ENCODE results near the gene PER2.
A peak's percentile ranks its signal among the peaks of the same experiment; 100 is the strongest.

The PER2 gene

DNA sequence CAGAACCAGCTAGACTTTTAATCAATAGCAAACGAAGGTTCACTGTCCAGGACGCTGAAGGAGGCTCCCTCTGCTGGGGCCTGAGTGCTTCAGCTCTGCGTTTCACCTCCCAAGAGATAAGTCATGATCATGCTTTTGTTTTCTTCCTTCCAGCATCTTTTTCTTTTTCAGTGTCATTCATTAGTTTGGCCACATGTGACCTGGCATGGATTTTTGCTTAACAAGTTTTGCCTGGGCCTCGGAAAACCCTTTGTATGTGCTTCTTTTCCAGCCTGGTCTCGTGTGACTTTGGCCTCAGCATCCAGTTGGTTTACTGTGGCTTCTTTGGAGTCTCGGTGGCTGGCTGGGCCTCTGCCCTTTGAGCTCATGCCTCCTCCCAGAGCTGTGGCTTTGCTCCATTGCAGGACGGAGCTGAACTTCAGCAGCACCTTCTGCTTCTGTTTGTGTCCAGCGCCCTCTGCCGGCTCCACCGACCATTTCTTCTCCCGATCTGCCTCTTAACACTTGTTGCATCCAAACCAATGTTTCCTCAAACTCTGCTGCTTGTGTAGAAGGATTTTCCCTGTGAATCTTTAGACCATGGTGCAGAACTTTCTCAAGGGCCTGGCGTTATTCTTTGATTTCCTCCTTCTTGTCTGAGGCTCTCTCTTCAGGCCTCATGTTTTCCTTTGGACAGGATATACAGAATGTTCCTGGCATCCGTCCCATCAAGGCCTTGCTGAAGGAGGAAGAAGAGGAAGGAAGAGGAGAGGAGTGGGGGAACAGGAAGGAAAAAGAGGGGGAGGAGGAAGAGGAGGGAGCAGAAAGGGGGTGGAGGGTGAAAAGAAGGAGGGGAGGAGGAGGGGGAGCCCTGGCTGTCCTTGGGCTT is 25.0 kb downstream of the PER2 start:
- peak; percentile 44 for DNase-seq

DNA sequence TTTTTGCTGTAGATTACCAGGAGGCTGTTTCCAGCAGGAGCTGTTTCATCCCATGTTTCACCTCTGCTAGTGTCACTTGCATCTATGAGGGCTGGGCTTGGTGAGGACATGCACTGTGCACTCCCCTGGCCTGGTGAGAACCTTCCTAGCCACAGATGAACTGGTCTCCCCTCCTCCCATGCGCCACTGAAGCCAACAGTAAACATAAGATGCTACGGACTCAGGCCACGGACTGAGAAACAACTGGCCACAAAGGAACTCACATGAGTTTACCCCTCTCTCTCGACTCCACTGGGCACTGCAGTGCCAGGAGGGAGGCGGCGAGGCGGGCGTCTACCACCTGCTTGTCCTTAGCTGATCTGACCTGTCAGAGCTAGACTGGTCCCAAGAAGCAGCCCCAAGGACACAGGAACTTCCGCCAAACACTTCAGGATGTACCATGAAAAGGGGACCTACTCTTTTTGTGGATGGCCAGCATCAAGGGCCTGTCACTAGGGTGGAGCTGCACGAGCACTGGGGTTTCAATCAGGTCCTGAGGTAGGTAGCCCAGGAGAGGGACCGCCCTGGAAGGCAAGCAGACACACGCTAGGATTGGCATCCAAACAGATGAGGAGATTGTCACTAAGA is 25.8 kb downstream of the PER2 start:
- no peak for DNase-seq

DNA sequence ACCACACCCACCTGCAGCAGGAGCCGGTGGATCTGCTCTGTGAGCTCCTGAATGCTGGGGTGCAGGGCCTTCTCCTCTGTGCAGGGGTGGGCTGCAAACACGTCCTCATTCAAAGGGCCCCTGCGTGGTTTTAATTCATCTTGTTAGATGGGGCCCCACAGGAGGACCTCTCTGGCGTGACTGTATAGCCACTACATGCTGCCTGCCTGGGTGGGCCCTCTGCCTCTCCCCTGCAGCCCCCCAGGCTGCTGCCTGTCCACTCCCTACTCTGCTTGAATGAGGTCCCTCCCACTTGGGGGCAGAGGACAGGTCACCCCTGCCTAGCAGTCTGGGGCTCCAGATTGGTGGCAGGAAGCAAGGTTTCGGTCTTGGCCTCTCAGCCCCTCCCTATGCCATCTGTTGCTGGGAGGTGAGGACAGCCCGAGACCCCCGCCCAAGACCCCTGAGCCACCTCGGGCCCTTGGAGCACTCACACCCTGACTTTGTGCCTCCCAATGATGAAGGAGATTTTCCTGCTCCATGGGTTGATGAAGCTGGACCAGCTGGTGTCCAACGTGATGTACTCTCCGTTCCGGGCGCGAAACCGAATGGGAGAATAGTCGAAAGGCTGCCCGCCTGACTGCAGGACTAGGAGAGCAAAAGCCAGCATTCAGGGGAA is 26.6 kb downstream of the PER2 start:
- DNase-seq = no peak

DNA sequence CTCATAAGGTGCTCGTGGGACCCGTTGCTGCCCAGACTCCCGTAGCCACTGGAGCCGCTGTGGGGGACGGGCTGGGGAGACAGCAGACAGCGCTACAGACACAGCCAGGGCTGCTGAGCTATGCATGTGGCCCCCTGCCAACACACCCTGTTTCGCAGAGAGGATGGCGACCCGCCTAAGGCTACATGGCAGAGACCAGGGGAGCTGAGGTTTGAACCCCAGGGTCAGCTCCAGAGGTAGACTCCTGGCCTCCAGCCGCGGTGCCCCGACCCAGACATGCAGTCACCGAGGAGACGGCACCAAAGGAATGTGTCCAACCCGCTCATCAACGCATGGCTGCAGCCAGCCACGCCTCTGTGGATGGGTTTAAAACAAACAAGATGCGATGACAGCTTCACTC is 27.5 kb downstream of the PER2 start:
- DNase-seq = no peak

DNA sequence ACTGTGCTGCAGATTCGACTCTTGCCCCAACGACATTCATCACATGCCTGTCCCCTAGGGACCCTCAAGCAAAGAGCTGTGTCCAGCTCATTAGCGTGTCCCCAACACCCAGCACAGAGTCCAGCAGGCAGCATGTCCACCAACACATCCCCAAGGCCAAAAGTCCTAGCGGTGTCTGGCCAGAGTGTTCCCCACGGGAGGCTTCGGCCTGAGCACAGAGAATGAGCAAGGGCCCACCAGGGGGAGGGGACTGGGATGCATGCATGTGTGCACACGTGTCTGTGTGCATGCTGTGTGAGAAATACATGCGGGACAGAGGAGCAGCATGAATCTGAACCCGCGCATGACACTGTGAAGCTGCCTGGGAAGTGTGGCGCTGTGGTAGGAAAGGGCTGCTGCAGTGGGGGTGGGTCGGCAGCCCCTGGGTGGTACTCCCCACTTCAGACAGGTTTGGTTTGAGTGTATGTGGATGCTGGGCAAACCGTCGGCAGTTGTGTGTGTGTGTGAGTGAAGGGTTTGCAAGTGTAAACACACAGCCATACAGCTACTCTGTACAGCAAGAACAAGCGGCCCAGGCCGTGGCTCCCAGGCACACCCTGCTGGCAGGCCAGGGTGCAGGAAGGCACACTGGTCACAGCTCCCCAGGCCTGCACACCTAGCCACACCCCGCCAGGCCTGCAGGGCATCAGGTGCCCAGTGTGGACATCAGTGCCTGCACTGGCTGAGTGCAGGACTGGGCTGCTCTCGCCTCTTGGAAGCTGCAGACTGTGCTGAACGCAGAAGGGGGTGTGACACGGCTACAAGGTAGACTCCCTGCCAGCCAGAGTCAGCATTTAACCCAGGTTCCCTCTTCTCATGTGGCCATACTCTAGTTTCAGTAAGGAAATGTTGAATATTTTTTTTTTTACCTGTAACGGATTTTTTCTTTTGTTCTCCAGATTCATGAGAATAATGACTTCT is 29.1 kb downstream of the PER2 start:
- no peak for DNase-seq

DNA sequence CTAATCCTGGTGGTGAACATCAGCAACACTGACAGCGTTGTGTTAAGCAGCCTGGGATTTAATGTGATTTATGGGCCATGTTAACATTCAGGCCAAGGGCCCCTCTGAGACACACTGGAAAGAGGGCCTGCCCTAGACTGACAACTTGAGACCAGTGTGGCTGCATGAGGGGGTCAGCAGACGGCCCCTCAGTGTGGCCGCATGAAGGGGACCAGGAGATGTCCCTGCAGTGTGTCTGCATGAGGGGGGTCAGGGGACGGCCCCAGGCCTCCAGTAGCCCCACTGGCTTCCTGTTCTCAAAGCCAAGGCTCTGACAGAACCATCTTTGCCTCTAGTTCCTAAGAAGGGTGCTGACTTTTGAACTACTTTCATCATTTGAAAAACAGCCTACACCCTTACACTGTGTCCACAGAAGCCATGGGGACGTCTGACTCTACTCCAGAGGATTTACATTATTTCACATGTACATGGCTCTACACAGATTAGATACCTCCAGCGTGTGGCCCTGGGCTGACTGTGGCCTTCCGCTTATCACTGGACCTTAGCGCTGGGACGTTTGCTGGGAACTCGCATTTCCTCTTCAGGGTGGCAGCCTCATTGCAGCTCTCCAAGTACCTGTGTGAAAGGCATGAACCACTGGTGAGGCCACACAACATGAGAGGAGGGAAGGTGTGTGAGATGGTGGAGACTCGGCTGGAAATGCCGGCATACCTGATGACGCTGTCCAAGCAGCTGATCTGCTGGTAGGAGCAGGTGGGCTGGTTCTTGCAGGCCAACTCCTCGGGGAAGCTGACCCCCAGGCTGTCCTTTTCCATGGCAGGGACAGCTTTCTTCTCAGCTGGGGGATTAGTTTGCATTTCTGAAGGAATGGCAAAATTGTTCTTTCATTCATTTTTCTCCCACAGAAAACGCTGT is 30.4 kb downstream of the PER2 start:
- DNase-seq = no peak

DNA sequence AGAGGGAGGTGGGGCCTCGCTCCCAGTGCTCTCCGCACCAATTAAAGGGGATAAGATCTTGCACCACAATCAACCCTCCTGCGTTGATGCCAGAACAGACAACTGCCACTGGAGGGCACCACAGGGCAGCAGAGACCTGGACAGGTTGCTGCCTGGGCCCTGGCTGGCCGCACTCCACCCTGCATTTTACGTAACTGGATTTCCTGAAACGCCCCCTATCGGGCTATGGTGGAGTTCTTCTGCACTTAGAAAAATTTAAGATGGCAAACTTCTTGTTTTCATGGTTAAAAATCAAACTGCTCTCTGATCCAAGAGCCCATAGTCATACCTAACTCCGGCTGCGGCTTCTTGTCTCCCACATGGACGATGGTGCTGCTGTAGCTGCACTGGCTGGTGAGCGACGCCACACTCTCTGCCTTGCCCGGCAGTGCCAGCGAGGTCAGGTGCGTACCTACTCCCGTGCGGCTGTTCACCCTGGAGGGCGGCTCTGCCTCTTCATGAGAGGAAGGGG is 31.8 kb downstream of the PER2 start:
- peak; percentile 88 for DNase-seq

DNA sequence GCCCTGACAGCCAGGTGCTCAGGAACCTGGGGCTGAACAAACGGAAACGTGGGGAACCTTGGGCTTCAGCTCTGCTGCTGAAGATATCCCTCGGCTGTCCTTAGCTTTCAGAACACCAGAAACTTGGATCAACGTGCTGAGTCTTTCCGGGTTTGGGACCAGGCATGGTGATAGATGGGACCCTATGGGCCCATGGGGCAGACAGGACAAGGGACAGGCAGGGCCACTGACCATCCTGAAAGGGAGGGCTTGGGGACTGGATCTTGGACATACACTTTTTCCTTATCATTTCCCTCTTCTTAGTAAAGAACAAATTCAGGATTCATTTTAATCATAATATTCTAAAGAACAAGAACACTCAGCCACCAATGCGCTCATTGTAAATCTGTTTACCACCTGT is 32.3 kb downstream of the PER2 start:
- no peak for DNase-seq

DNA sequence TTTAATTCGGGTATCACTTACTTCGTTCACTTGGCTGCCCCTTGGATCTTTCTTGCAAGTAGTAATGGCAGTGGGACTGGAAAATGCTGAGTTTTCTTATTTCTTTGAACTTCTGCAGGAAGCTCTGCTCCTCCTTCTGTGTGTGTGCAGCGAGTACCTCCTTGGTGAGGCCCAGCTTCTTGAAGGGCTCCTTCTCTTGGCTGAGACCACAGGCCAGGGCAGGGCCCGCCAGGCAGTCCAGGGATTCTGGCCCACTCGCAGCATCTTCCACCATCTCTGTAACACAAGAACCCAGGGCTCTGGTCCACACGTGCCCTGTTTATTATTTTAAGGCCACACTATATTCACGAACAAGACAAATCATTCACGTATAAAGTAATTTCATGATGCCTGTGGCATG is 32.8 kb downstream of the PER2 start:
- no peak for DNase-seq

DNA sequence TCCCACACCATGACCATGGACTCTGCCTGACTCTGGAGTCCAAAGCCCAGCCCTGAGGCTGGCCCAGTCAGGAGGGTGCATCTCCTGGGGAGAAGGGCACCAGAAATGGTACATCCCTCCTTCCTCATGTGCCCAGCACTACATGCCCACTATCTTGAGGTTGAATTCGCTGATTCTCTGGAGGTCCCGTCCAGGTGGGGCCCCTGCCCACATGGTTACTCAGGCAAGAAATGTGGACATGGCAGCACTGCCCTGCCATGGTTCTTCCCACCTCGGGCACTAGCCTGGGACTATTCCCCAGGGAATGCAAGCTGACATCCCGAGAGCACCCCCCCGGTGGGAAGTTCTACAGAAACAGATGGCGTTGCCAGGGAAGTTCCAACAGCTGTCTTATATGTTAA is 33.3 kb downstream of the PER2 start:
- DNase-seq = no peak

DNA sequence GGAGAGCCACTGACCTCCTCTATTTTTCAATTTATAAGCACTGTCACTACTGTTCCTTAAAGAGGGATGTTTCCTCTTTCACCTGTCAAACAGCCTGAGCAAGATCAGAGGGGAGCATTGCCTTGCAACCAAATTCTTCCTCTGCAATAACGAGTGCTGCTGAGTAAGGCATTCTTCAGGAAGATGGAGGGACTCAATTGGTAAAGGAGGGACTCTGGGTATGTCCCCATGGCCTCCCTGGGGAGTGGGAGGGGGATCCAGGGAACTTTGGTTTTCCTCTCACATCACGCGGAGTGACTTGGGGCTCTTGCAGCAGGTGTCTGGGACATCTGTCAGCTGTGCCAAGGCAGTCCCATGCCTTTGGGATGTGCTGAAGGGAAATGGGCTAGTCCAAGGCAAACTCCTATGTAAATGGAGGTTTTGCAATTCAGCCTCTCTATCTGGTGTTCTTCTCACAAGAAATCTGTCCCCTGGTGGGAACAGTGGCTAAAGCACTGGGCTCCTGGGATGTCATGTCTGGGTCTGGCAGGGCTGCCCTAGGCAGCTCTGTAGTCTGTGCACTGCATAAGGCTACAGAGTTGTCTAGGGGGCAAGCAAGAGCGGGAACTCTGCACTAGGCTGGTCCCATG is 34.2 kb downstream of the PER2 start:
- DNase-seq = no peak

DNA sequence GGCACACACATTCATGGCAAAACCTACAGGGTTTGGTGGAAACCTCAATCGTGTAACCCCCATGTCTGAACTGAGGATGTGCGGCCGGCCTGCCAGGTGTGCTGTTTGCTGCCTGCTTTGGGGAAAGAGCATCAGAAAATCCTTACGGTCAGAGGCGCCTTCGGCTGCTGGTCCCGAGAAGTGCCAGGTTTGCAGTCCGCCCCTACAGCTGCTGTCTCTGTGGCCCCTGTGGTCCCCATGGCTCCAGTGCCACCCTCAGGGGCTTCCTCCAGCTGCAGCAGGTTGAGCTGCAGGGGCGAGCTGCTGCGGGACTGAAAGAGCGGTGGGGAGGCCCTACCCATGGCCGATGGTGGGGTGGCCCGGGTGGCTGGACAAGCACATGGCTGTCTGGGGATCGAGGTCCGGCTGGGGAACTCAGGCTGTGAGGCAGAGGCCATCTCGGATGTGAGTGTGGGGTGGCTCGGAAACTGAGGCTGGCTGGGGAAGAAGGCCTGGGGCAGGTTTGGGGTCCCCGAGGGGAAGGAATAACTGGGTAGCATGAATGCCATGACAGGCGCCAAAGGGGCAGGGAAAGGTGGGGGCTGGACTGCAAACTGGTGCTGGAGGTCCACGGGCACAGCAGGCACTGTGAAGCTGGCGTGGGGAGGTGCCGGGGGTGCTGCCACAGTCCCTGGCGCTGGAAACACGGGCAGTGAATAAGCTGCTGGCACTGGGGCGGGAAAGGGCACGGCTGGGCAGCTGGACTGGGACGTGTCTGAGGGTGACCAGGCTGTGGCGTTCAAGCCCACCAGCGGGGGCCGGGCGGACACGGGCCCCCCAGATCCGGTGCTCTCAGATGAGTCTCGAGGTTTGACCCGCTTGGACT is 35.4 kb downstream of the PER2 start:
- no peak for DNase-seq

DNA sequence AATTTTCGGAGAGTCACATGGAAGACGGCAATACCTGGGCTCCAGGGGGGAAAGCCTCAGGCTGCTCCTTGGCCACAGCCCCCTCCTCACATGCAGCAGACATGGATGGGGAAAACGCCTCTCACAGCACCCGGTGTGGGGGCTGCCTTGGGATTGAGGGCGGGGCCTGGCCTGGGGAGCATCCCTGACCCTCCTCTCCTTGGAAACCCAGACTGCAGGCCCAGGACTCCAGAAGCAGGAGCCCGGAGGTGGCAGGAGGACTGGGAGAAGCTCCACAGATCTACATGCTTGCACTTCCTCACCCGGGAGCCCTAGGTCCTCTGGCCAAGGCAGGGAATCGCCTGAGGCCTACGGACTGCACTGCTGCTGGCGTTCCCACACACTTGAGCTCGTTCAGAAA is 36.4 kb downstream of the PER2 start:
- no peak for DNase-seq

DNA sequence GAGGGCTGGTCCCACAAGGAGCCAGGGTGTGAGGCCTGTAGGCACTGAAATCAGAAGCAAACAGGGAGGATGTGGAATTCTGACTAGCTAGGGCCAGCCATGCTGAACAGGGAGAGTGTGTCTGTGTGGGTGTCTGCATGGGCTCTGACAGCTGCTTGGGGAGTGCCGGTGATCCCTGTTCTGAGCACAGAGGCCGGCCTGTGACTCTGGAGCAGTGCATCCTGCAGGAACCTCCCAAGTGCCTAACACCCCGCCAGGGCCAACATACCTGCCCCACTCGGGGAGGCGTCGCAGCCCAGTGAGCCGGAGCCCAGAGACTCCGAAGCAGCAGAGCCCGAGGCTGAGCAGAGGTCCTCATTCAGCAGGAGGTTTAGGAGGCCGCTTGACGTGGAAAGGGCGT is 37.1 kb downstream of the PER2 start:
- no peak for DNase-seq

DNA sequence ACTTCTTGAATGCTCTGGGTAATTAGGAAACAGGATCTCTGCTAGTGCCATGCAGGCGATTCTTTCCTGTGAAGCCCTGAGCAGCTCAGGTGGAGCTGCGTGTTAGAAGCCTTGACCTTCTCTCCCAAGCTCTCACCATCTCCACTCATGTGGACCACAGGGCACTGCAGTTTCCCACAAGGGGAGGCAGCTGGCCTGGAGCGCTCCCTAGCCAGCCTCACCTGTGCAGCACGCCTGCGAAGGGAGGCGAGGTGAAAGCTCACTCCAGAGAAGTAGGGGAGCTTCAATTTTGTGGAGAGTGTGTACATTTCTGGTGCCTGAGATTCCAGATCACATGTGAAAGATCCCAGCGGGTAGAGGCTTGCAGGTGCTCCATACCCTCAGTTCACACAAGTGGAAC is 37.5 kb downstream of the PER2 start:
- DNase-seq = no peak

DNA sequence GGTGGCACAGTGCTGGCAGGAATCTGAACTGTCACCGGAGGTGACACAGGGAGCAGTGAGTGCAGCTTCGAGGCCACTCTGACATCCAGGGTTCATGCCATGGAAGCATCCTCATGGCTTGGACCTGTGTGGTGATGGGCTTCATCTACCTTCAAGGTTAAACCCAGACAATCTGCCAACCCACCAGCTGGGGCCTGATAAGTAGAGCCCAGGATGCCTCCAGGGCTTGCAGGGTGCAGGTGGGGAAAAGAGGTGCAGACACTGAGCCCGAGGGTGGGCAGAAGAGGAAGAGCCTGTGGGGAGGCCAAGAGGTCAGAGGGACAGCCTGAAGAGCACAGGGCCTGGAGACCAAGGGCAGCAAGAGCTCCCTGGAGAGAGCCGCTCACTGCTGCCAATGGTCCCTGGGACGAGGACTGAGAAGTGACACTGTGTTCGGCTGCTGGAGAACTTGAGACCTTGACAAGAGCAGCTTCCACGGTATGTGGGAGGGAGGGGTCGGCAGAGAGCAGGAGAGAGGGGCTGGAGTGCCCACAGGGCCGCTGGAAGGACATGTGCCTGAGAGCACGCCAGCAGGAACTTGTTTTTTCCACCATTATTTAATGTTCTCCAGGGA is 40.5 kb downstream of the PER2 start:
- no peak for DNase-seq

DNA sequence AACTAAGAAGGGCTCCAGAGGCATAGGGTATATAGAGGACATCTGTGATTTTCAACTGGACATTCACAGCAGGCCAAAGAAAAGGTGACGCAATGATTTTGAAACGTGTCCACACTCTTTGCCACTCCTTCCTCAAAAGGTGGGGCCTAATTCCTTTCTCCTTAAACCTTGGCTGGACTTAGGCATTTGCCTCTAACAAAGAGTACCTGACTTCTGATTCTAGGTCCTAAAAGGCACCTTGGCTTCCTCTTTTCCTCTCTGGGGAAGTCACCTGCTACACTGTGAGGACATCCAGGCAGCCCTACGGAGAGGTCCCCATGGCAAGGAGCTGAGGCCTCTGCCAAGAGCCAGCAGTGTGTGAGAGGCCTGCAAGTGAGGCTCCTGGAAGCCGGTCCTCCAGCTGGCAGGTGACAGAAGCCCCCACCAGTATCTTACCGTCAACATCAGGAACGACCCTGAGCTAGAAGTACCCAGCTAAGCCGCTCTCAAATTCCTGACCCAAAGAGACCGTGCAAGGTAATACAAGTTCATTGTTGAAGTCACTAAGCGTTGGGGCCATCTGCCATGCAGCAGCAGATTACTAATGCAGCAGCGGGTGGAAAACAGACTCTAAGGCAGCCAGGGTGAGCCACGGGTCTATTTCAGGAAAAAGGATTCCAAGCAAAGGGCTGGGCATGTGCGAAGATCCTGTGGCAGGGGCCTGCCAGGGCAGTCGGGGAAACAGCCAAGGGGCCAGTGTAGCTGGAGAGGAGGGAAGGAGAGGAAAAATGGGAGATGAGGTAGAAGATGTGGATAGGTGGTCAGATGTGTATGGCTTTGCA is 41.2 kb downstream of the PER2 start:
- no peak for DNase-seq

DNA sequence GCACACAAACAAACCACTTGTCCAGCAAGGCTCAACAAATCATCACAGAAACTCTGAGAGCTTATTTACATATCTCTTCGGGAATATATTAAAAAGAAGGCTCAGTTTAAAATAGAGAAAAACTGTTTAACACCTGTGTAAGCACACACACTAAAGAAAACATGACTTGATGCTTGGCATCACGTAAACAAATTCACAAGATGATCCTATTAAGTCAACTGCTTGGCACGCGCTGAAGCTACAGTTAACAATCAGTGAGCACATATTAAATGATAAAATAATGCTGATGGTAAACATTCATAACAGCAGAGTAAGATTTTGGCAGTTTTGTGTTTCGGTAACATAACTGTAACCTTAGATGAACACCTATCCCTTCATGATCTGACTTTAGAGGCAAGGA is 44.3 kb downstream of the PER2 start:
- DNase-seq = peak; percentile 23
